ENCODE results near the gene MYO1H.

DNA sequence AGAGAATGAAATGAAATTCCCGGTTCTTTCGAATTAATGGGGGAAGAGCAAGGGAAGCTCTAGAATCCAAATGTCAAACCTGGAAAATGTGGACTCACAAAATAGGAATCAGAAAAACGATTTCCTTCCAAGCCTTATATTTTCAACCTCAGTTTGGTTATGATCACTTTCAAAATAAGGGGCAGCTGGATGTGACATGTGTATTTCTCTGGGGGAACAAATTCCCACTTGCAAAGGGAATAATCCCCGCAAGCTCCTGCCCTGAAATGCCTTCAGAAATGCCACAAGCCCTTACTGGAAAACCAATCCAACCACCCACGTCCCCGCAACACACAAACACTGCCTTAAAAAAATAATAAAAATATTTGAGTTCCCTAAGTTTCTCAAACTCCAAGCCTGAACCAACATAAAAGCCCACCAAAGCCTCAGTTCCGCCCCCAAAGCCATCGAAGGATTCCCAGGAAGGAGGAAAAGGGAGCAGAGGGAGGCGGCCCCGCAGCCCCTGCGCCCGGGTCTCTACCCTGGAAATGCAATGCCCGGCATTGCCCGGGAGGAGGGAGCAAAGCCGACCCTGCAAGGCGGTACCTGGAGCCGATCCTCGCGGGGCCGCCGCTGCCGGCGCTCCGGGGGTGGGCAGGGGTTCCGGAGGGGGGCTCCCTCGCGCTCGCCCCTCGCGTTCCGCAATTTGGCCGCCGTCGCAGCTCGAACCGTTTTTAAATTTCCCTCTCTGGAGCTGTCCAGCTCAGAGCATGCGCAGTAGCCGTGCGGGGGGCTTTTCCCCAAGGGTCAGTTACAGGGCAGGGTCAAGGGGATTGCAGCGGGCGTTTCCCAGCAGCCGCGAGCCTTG is 38.9 kb upstream of the MYO1H start, which contains the start of gene FOXN4:
- TF ChIP-seq GTF2F1 (IDR thresholded peaks at IDR 0.05; ENCODE audit: borderline replicate concordance, low read depth, low read length), result no peak
- no peak for TF ChIP-seq SUZ12 (IDR thresholded peaks at IDR 0.05; ENCODE audit: low read length)
- TF ChIP-seq SIN3A (conservative IDR thresholded peaks at IDR 0.05 in 1 of 2, IDR thresholded peaks at IDR 0.05 in 1 of 2; ENCODE audit: low read depth in 1 of 2, low read length in 2 of 2), result no peak; a peak in 1 of 4 replicates
- no peak for TF ChIP-seq FOSL1 (IDR thresholded peaks at IDR 0.05; ENCODE audit: insufficient read depth, low read depth, low read length)
